ENCODE measurements around the gene DIAPH3.

Gene DIAPH3

DNA sequence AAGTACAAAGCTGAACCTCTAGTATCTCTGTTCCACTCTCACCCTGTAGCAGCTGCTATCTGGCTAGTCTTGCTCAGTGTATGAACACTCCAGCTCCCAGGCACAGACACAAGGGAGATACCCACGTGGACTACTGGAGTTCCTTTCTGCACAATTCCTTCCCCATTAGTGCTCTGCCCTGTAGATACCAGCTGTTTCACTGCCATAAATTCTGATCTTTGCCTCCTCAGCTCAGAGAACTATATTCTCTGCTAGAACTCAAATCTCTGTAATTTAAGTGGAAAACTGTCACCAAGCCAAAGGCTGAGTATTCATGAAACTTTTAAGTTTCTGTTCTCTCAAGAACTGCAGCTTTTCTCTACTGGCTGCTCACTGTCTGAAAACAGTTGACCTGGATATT is 273.7 kb downstream of the DIAPH3 start:
- TF ChIP-seq POLR2A (IDR thresholded peaks at IDR 0.05; ENCODE audit: low read depth, low read length): no peak
- DNase-seq (ENCODE audit: insufficient read length, low spot score): no peak
- FAIRE-seq: no peak

DNA sequence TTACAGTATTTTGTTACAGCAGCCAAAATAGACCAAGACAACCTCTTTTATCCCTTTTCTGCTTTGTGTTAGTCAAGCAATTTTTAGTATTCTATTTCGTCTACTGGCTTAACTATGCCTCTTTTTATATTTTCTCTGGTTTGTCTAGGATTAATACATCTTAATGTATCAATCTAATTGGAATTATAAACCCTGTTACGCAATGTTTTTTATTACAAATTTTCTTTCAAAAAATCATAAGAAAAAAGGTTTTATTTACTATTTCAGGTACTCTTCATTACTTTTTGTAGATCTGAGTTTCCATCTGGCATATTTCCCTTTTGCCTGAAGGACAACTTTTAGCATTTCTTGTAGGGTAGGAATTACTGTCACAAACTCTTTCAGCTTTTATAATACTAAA is 275.3 kb downstream of the DIAPH3 start:
- DNase-seq (ENCODE audit: insufficient read length, low spot score): no peak
- TF ChIP-seq POLR2A (IDR thresholded peaks at IDR 0.05; ENCODE audit: low read depth, low read length): no peak
- FAIRE-seq: no peak

DNA sequence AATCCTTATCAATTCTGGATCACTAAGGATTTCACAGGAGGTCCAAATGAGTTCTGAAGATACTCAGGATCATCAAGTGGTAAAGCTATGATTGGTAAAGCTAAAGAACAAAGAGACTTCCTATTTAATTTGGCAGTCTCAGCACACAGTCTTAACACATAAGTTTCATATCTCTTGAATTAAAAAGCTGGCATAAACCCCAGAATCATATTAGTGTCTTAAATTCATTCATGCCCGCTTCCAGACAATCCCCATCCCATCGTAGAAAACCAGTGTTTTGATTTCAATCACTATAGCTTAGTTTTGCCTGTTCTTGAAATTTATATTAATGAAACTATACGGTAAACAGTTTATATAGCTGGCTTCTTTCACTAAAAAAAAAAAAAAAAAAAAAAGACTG is 278.7 kb downstream of the DIAPH3 start:
- no peak for TF ChIP-seq POLR2A (IDR thresholded peaks at IDR 0.05; ENCODE audit: low read depth, low read length)
- DNase-seq (ENCODE audit: insufficient read length, low spot score) (no peak), FAIRE-seq (no peak)

DNA sequence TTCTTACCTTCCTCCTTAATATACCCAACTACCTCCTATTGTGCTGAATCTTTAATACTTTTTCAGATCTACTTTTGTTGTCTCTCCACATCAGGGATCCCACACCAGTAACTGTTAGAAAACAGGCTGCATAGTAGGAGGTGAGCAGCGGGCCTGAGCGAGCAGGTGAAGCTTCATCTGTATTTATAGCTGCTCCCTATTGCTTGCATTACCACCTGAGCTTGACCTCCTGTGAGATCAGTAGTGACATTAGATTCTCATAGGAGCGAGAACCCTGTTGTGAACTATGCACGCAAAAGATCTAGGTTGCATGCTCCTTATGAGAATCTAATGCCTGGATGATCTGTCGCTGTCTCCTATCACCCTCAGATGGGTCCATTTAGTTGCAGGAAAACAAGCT is 279.8 kb downstream of the DIAPH3 start:
- no peak for DNase-seq (ENCODE audit: insufficient read length, low spot score)
- TF ChIP-seq POLR2A (IDR thresholded peaks at IDR 0.05; ENCODE audit: low read depth, low read length): no peak
- FAIRE-seq: no peak

DNA sequence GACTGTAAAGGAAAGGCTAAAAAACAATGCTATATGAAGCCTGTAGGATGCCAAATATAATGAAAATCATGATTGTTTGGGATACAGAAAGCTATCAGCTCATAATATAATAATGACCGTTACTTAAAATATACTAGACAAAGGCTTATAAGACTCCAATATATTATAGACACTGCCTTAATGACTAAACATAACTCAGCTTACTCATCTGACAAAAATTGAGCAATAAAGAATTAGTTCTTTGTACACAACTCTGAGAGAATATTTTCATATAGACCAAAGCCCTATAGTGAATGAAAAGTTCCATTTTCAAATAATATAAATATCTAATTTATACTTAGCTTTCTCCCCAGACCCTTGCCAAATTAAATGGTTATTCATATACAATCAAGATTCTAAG is 283.3 kb downstream of the DIAPH3 start:
- no peak for TF ChIP-seq POLR2A (IDR thresholded peaks at IDR 0.05; ENCODE audit: low read depth, low read length)
- FAIRE-seq (no peak), DNase-seq (ENCODE audit: insufficient read length, low spot score) (no peak)

DNA sequence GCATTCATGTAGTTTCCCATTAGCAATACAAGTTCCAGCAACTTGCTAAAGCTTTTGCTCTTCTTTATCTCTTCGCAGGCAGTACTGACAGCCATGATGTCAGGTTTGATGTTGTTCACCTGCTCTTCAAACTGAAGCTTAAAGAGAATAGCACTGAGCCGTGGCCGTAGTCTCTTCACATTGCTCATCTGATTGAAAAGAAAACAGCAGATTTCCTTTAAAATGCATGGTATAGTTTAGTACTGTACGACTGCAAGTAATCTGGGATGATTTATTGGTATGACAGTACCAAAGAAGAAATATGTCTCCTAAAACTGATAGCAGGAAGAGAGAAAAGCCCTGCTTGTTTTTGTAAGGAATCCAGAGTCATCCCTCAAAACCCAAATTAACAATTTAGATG is 284.4 kb downstream of the DIAPH3 start:
- FAIRE-seq (no peak), DNase-seq (ENCODE audit: insufficient read length, low spot score) (no peak)
- TF ChIP-seq POLR2A (IDR thresholded peaks at IDR 0.05; ENCODE audit: low read depth, low read length): no peak

DNA sequence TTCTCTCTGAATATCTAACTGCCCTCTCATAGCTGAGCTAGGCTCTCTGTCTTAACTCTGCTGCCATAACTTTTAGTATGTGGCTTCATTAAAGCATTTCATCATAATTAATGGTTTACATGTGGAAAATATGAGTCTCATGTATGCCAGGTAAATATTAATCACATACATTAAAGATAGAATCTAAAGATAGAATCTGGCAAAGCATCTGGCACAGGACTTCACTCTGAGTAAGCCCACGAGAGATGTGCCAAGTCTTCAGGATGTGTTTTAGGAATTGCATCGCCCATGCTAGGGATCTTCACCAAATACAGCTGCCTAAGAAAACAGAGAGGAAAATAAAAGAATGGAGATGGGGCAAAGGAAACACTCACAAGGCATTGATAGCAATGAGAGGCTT is 285.8 kb downstream of the DIAPH3 start:
- no peak for TF ChIP-seq POLR2A (IDR thresholded peaks at IDR 0.05; ENCODE audit: low read depth, low read length)
- DNase-seq (ENCODE audit: insufficient read length, low spot score): no peak
- FAIRE-seq: no peak

DNA sequence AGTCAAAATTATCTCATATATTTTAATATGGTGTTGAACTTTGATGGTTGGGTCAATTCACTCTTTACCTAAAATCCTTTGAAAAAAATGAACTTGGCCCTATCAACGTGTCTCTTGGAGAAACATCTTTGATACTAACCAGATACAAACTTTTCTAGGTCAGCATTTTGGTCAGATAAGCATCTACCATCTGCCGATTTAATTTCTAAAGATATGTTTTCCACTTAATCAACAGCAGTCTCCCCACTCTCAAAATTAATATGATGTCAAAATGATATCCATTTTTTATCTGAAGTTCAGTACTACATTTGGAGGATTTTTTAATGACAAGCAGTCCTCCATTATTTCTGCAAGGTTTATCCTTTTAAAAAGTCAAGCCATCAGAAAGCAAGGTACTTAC is 288.8 kb downstream of the DIAPH3 start:
- DNase-seq (ENCODE audit: insufficient read length, low spot score) (no peak), FAIRE-seq (no peak)
- no peak for TF ChIP-seq POLR2A (IDR thresholded peaks at IDR 0.05; ENCODE audit: low read depth, low read length)

DNA sequence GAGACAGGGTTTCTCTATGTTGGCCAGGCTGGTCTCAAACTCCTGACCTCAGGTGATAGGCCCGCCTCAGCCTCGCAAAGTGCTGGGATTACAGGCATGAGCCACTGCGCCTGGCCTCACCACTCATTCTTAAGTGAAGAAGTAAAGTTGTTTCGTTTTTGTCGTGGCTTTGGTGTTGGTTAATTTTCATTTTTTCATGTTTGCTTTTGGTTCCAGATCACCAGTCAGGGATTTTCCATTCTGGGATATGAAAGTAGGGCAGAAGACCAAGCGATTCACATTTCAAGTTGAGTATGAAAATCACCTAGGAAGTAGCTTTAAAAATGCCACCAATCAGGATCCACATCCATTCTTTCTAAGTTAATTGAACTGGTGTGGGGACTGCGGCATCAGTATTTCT is 289.9 kb downstream of the DIAPH3 start:
- no peak for FAIRE-seq
- DNase-seq (ENCODE audit: insufficient read length, low spot score): no peak
- TF ChIP-seq POLR2A (IDR thresholded peaks at IDR 0.05; ENCODE audit: low read depth, low read length): no peak

DNA sequence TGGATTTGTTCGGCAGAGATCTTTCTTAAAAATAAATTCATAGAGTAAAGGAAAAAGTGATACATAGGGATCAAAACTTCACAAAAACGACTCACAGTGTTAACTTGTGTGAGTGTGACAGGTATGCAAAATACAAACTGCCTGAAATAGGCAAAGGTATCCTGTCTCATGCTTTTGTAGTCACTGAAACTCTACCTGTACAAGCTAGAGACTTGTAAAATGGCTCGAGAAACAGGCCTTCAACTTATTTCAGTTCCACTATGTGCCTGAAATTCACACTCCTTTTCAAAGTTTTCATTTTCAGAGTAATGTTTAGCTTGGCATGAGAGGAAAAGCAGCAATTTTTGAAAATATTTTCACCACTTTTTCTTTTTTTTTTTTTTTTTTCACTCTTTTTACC is 290.4 kb downstream of the DIAPH3 start:
- FAIRE-seq (no peak), DNase-seq (ENCODE audit: insufficient read length, low spot score) (no peak)
- no peak for TF ChIP-seq POLR2A (IDR thresholded peaks at IDR 0.05; ENCODE audit: low read depth, low read length)

DNA sequence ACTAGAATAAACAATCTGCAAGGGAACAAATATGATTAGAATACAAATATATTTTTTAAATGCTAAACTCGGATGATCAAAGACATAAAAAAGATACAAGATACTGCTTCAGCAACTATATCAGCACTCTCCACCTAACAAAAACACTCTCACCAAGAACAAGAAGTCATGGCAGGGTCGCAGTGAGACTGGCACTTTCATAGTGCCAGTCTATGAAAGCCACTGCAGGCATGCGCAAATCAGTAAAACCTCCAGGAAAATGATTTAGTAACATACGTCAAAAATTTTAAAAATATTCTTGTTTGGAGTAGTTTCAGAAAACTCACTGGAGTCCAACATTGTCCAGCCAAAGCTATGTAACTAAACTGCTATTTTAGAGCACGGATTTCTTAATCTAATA is 295.9 kb downstream of the DIAPH3 start:
- FAIRE-seq: no peak
- TF ChIP-seq POLR2A (IDR thresholded peaks at IDR 0.05; ENCODE audit: low read depth, low read length): no peak
- no peak for DNase-seq (ENCODE audit: insufficient read length, low spot score)

DNA sequence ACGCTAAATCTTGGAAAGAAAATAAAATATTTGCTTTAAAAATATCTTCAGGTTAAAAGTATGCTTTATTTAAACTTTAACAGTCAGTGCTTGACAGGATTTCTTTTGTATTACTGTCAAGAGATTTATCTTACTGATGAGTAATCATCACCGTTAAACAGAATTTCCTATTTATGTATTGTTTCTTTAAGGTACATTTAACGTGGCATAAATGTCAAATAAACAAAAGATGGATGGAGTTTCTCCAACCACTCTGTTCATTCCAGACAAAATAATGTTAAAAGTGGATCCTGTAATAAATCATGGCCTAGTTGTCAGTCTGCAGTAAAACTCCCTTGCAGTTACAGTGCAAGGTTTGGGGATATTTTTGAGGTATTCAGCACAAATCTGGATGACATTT is 298.3 kb downstream of the DIAPH3 start:
- no peak for DNase-seq (ENCODE audit: insufficient read length, low spot score)
- no peak for TF ChIP-seq POLR2A (IDR thresholded peaks at IDR 0.05; ENCODE audit: low read depth, low read length)
- FAIRE-seq: peak; percentile 50

DNA sequence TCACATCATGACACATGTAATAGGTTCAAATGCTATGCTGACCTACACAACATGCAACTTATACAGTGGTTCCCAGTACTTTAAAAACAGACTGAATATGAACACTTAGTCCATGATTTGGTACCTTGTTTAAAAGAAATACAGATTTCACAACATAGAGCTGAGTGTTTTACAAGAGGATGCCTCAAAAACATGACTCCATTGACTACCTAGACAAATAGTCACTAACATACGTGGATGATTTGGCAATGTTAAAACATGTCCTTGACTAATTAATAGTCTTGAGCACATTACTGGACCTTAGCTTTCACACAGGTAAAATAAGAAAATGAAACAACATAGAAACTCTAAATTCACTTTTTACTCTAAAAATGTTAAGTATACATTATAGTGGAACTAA is 300.1 kb downstream of the DIAPH3 start:
- DNase-seq (ENCODE audit: insufficient read length, low spot score): no peak
- no peak for TF ChIP-seq POLR2A (IDR thresholded peaks at IDR 0.05; ENCODE audit: low read depth, low read length)
- FAIRE-seq: no peak

DNA sequence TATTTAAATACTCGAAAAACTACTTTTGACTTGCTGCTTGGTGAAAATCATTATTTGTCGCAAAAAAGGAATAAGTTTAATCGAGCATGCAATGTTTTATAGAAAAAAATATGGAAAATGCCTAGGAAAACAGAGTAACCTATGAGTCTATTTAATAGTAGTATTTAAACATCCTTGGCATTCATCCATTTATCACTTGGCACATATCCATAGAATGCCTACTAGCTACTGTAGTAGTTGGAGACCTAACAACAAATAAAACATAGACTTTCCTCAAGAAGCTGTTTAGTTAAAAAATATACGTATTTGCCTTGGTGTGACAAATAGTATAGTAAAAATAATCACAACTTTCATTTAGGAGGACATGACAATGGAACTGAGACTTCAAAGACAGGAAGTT is 302.1 kb downstream of the DIAPH3 start:
- no peak for FAIRE-seq
- DNase-seq (ENCODE audit: insufficient read length, low spot score): no peak
- TF ChIP-seq POLR2A (IDR thresholded peaks at IDR 0.05; ENCODE audit: low read depth, low read length): no peak

DNA sequence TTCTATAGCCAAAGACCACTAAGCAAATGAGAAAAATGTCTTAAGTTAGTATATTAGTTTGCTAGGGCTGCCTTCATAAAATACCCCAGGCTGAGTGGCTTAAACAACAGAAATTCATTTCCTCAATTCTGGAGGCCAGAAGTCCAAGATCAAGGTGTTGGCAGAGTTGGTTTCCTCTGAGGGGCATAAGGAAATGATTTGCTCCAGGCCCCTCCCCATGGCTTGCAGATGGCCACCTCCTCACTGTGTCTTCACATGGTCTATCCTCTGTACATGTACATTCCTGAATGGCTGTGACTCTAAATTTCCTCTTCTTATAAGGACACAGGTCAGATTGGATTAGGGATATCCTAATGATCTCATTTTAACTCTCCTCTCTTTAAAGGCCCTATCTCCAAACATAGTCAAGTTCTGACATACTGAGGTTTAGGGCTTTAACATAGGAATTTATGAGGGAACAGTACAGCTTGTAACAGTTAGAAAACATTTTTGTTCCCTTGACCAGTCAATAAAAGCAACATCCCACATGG is 307.4 kb downstream of the DIAPH3 start:
- peak; percentile 38 for FAIRE-seq
- no peak for TF ChIP-seq POLR2A (IDR thresholded peaks at IDR 0.05; ENCODE audit: low read depth, low read length)
- DNase-seq (ENCODE audit: insufficient read length, low spot score): no peak

All from H54 (cell line).